Measurements from ENCODE around the gene NEBL.

The NEBL gene

DNA sequence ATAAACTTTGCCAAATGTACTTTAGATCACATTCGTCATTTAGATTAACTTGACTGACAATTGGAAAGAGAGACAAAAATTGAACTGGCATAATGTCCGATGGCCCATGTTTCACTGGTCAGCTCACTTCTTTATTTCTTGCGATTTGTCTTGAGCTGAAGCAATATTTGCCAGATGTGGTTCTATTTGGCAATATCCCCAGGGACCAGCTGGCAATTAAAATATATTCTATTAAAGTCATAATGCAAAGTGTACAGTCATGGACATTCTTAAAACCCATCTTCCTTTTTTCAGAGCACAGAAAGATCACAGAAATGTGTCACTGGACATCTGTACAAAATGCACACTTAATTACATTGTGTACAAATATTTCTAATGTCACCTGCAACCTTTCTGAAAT is 26.3 kb downstream of the NEBL start:
- DNase-seq (ENCODE audit: low read depth in 3 of 3): no peak

- DNase-seq (ENCODE audit: low read depth in 3 of 3): no peak
Measured at GRCh38 chr10:20863008-20863407, 34.1 kb downstream of the NEBL start.

- no peak for DNase-seq (ENCODE audit: low read depth in 3 of 3)
Measured at GRCh38 chr10:20858292-20859124, 38.6 kb downstream of the NEBL start.

DNA sequence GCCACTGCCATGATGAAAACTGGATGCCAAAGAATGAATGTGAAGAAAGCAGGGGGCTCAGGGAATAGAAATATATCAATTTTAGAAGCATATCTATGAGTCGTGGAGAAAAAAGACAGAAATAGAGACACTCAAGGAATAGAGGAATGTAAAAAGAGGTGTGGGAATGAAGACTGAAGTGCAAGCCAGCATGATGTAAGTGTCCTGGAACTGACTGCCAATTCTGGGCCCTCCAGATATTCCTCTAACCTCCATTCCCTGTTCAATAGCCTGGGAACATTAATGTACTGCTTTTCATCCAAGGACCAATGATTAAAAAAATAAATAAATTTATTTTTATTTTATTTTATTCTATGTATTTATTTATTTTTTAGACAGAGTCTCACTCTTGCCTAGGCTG is 40.6 kb downstream of the NEBL start:
- no peak for DNase-seq (ENCODE audit: low read depth in 3 of 3)

- DNase-seq (ENCODE audit: low read depth in 3 of 3): no peak
Measured at GRCh38 chr10:20855398-20856038, 41.6 kb downstream of the NEBL start.

DNA sequence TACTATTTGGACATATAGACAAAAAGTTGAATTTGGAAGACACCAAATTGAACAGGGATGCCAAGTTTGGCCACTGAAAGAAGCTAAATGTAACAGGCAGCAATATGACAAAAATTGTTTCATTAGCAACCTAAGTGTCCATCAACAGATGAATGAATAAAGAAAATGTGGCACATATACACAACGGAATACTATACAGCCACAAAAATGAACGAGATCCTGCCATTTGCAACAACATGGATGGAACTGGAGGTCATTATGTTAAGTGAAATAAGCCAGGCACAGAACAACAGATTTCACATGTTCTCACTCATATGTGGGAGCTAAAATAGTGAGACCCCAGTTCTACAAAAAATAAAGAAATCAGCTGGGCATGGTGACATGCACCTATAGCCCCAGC is 43.8 kb downstream of the NEBL start:
- DNase-seq (ENCODE audit: low read depth in 3 of 3): no peak

- DNase-seq (ENCODE audit: low read depth in 3 of 3): no peak
Measured at GRCh38 chr10:20852303-20852702, 44.8 kb downstream of the NEBL start.

DNA sequence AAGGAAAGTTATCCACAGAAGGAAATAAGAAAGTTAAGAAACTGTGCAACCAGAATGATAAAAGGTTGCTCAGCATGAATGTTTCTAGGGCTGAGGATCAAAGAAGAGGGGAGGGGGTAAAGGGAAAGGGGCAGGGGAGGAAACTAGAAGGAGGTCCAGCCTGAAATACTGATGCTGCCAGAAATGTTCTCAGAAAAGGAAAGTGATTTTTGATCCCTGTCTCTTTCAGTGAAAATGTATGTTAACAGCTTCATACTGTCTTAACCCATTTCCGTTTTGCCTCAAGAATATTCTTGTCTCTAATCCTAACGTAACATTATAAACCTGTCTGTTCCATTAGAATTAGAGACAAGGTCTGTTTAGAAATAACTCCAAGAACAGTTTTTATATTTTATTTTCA is 49.6 kb downstream of the NEBL start:
- DNase-seq (ENCODE audit: low read depth in 3 of 3): no peak

GRCh38 chr10:20846263-20846662 is 50.8 kb downstream of the NEBL start:
- DNase-seq (ENCODE audit: low read depth in 3 of 3): no peak

DNA sequence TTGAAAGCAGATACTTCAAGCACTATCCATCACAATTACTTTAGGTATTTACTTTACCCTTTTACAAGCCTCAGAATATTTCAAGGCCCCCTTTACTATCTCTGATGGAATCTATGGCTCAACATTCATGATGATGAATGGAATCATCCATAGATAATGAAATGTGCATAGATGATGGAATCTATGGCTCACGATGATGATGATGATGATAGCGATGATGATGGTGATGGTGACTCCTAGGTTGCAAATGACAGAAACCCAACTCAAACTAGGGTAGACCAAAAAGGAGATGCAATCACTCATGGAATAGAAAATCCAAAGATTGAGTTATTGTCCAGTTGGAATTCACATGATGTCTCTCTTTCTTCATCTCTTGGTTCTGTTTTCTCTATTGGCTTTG is 55.7 kb downstream of the NEBL start:
- DNase-seq (ENCODE audit: low read depth in 3 of 3): no peak

DNA sequence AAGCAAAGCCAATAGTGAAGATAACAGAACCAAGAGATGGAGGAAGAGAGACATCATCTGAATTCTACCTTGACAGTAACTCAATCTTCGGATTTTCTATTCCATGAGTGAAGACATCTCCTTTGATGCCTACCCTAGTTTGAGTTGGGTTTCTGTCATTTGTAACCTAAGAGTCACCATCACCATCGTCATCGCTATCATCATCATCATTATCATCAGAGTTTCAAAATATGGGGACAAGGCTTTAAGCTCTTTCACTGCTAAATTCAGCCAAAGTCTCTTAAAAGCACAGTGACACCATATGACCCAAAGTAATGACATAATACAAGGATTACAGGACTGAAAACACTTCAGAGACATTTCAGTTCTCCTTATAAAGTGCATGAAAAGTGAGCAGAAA is 57.2 kb downstream of the NEBL start:
- no peak for DNase-seq (ENCODE audit: low read depth in 3 of 3)

DNA sequence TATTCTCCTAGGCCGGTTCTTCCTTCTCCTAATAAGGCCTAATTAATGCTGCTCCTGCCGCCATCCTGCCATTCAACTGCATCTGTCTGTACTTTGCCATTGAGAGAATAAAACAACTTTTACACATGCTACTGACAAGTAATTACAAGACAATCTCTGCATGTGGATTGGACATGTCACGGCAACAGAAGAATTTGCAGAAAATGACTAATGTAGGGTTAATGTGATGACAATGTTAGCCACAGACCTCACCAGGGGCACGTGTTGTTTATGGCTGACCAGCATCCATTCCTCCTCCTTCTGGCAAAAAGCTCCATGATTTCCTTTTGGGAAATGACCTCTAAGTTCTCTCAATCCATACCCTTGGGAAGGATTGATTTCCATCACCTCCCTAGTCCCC is 58.0 kb downstream of the NEBL start:
- no peak for DNase-seq (ENCODE audit: low read depth in 3 of 3)

- DNase-seq (ENCODE audit: low read depth in 3 of 3): no peak
Measured at GRCh38 chr10:20836401-20836800, 60.7 kb downstream of the NEBL start.

DNA sequence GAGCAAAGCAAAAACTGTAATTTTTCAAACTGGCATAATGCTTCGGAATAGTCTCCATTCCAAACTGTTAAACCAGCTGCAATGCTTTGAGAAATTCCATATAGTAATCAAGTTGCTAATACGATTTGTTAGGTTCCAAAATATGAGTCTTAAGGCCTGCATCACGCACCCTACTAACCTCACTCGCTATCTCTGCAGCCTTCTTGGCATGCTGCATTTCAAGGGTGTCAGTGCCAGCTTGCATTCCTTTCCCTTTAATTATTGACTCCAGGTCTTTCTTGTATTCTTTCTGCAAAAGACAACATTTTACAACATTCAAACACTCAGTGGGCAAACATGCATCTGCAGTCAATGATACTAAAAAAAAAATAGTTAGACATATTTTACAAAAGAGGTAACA is 61.8 kb downstream of the NEBL start:
- no peak for DNase-seq (ENCODE audit: low read depth in 3 of 3)

DNA sequence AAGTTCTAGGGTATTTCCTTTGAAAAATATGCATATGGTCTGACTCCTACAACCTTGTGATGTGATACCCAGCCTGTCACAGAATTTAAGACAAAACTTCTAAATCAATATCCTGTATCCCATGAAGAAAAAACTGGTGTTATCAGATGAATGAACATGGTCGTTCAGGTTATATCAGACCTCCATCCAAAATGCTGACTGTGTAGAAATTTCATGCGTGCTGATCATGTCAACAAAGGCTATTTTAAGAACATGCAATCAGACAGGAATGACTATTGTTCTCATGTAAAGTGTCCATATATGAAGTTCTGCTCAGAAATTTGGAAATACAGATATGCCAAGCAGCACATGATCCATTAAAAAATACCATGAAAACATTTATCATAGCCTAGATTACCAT is 62.3 kb downstream of the NEBL start:
- DNase-seq (ENCODE audit: low read depth in 3 of 3): no peak

DNA sequence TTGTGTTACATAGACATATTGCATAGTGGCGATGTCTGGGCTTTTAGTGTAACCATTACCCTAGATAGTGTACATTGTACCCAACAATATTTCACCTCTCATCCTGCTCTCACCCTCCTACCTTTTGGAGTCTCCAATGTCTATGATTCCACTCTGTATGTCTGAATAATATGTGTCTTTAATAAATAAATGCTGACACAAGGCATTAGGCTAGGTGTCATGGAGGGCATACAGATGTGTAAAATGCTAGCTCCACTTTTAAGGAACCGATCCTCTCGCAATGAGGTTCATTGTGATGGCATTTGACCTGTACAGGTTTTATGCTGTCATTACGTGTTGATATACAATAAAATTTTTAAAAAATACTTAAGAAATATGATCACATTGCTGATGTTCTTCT is 74.3 kb downstream of the NEBL start:
- no peak for DNase-seq (ENCODE audit: low read depth in 3 of 3)

- no peak for DNase-seq (ENCODE audit: low read depth in 3 of 3)
Measured at GRCh38 chr10:20817646-20818045, 79.5 kb downstream of the NEBL start.

GRCh38 chr10:20817116-20817515 is 80.0 kb downstream of the NEBL start:
- no peak for DNase-seq (ENCODE audit: low read depth in 3 of 3)

GRCh38 chr10:20814116-20814515 is 83.0 kb downstream of the NEBL start:
- DNase-seq (ENCODE audit: low read depth in 3 of 3): no peak

DNA sequence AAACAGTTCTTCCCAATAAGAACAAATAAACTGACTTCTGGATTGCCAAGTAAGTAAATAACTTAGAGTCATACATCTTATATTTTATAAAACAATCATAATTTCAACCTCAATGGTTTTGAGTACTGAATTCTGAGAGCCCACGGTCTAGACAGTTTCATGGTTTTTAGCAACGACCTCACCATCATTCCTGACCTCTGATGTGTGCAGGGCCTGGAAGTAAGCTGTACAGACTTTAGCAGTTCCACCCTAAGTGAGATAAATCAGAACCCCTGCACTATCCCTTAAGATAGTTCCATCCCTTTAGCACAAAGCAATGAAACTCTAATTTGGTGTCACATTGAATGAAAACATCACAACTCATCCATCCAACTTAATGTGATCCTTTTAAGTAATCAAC is 86.0 kb downstream of the NEBL start:
- no peak for DNase-seq (ENCODE audit: low read depth in 3 of 3)

- DNase-seq (ENCODE audit: low read depth in 3 of 3): no peak
Measured at GRCh38 chr10:20809631-20810030, 87.5 kb downstream of the NEBL start.

- no peak for DNase-seq (ENCODE audit: low read depth in 3 of 3)
Measured at GRCh38 chr10:20806487-20806886, 90.6 kb downstream of the NEBL start.

DNA sequence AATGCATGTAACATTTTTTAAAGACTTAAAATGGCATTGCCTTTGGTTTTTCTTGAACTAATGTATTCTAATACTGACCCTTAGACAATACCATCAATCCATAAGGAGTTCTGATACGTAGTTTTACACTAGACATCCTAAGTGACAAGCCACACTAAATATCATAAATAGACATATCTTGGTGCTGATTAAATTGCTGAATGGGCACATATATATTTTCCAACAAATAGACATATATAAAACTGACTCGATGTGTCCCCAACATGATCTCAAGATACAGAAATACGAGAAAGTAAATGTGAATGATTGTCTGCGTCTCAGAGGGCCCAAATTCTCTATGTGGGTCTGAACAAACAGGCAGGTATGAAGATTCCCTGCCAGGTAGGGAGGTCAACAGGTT is 99.8 kb downstream of the NEBL start:
- no peak for DNase-seq (ENCODE audit: low read depth in 3 of 3)

DNA sequence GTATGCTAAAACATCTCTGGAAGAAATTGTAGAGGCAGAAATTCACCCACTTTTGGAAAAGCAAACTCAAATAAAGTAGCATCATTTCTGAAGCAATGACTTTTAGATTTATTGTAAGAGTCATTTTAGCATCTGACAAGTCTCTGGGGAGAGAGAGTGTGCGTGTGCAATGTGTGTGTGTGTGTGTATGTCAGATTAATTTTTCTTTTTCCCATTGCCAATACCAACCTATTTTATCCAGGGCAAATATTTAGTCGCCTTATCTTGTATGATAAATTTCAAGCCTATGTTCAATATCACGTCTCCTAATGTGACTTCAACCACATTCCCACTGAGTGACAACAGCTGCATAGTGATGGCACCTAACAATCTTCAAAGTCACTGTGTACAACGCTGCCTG is 101.7 kb downstream of the NEBL start:
- DNase-seq (ENCODE audit: low read depth in 3 of 3): no peak

Data from stimulated activated CD4-positive, alpha-beta T cell treated with anti-CD3 and anti-CD28 coated beads, TNF-alpha, amount 100 ng/mL, for 4 hours (primary cell).